Measurements from ENCODE around the gene ERI3.

GRCh38 chr1:44210595-44210994 lies 144.5 kb downstream of the ERI3 start:
- TF ChIP-seq, protein P1, sequence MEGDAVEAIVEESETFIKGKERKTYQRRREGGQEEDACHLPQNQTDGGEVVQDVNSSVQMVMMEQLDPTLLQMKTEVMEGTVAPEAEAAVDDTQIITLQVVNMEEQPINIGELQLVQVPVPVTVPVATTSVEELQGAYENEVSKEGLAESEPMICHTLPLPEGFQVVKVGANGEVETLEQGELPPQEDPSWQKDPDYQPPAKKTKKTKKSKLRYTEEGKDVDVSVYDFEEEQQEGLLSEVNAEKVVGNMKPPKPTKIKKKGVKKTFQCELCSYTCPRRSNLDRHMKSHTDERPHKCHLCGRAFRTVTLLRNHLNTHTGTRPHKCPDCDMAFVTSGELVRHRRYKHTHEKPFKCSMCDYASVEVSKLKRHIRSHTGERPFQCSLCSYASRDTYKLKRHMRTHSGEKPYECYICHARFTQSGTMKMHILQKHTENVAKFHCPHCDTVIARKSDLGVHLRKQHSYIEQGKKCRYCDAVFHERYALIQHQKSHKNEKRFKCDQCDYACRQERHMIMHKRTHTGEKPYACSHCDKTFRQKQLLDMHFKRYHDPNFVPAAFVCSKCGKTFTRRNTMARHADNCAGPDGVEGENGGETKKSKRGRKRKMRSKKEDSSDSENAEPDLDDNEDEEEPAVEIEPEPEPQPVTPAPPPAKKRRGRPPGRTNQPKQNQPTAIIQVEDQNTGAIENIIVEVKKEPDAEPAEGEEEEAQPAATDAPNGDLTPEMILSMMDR (CRISPR knock-in tag; IDR thresholded peaks at IDR 0.05) = no peak
- no peak for TF ChIP-seq ZNF83 (CRISPR knock-in tag; IDR thresholded peaks at IDR 0.05; ENCODE audit: borderline replicate concordance)
- no peak for TF ChIP-seq PHF8 (CRISPR knock-in tag; IDR thresholded peaks at IDR 0.05)
- TF ChIP-seq POLR2A (IDR thresholded peaks at IDR 0.05; ENCODE audit: insufficient read depth in 1 of 2, low read depth in 2 of 2, low read length in 2 of 2) = no peak
- TF ChIP-seq ZNF878 (CRISPR knock-in tag; IDR thresholded peaks at IDR 0.05) = no peak
- TF ChIP-seq NAIF1 (CRISPR knock-in tag; IDR thresholded peaks at IDR 0.05; ENCODE audit: borderline replicate concordance) = no peak
- no peak for TF ChIP-seq ZSCAN29 (CRISPR knock-in tag; conservative IDR thresholded peaks at IDR 0.05)
- no peak for TF ChIP-seq ZFX (CRISPR knock-in tag; IDR thresholded peaks at IDR 0.05; ENCODE audit: low read depth)
